Measurements from ENCODE around the gene IPCEF1. TPM values are rescaled to one million over a fixed set of nuclear protein-coding genes. Genes with fewer than 3 reads are reported as not detected.
"Not testable (repeated sequence)": the region's sequence is repeated elsewhere in the genome, so short reads cannot be mapped to it uniquely, and the experiment has no call there.

Gene IPCEF1
- total and polyA plus RNA-seq, 2 of the 4 experiments (the other 2 are of a cell fraction), result under 0.01 to 0.03 TPM

DNA sequence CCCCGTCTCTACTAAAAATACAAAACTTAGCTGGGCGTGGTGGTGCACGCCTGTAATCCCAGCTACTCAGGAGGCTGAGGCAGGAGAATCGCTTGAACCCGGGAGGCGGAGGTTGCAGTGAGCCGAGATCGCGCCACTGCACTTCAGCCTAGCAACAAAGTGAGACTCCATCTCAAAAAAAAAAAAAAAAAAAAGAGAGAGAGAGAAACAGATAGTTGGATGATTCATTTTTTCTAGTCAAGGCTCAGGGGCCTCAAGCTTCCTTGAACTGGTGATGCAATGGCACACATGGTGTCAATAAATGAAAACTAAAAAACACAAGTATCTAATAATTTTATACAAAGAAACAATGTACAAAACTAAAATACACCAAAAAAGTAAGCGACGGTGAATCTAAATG lies 115.5 kb downstream of the IPCEF1 start:
- H3K4me1 ChIP-seq (ENCODE audit: control insufficient read depth, insufficient read depth, low read length); H2AK9ac ChIP-seq (replicated peaks; ENCODE audit: low read depth, low read length, poor library complexity); H3K27me3 ChIP-seq (ENCODE audit: control insufficient read depth, insufficient read depth, low read length); H3K79me1 ChIP-seq (ENCODE audit: low read depth in 1 of 2, low read length in 2 of 2); intact Hi-C loops (cut with micrococcal nuclease); H2BK15ac ChIP-seq (ENCODE audit: low read depth, low read length); H3K9me3 ChIP-seq (ENCODE audit: control insufficient read depth, insufficient read depth, low read length); H4K8ac ChIP-seq (ENCODE audit: low read depth in 2 of 2, low read length in 2 of 2); H3K27ac ChIP-seq (ENCODE audit: insufficient read depth, low read length); H2AFZ ChIP-seq (replicated peaks; ENCODE audit: low read length, poor library complexity); H3K18ac ChIP-seq (ENCODE audit: low read depth, low read length); H3K4me3 ChIP-seq (ENCODE audit: insufficient read depth, low read depth, low read length); BruUV-seq (replicated peaks); H3K9me1 ChIP-seq (ENCODE audit: insufficient read depth, low read length); H3K36me3 ChIP-seq (ENCODE audit: control insufficient read depth, insufficient read depth, low read length); in situ Hi-C loops (cut with MboI; ENCODE audit: low sequenced_read_pairs); POLR2A ChIA-PET (ENCODE audit: unreplicated experiment); H2BK20ac ChIP-seq (ENCODE audit: low read depth, low read length); H4K5ac ChIP-seq (ENCODE audit: low read depth, low read length); H4K20me1 ChIP-seq (ENCODE audit: insufficient read depth, low read length); H3K56ac ChIP-seq (ENCODE audit: extremely low read depth, insufficient read depth, low read length); DNase-seq; H4K91ac ChIP-seq (ENCODE audit: insufficient read depth, low read depth, low read length); H3K4ac ChIP-seq (ENCODE audit: low read depth, low read length); H2BK120ac ChIP-seq (ENCODE audit: low read depth, low read length); H2AK5ac ChIP-seq (ENCODE audit: low read depth, low read length); H3K23ac ChIP-seq (ENCODE audit: low read depth, low read length); ATAC-seq (ENCODE audit: low read depth); H2BK5ac ChIP-seq (ENCODE audit: low read depth, low read length, poor library complexity, severe bottlenecking); H3K9ac ChIP-seq (ENCODE audit: low read depth, low read length); dilution Hi-C loops (cut with HindIII; ENCODE audit: low sequenced_read_pairs, unreplicated experiment); H3K4me2 ChIP-seq (ENCODE audit: low read depth, low read length); H3K14ac ChIP-seq (replicated peaks; ENCODE audit: low read depth, low read length): not testable (repeated sequence)
- CTCF ChIA-PET, result interaction anchor here (0.9 to 1.0 kb wide), 2 partner anchors 8 to 36 kb away, joined by 4 read pairs; no protein-coding TSS in a partner anchor
- WGBS, 2 experiments (ENCODE audit: extremely low coverage in 2 of 2, insufficient read length in 1 of 2), result 93% methylated on average over 2 of the region's 11 CpGs; no CpG with 5 or more reads in 1 of the 2 experiments
- TF ChIP-seq CEBPB (IDR thresholded peaks at IDR 0.05; ENCODE audit: low read depth, low read length), result 0 out of 2 replicates have a peak, but pooled peaks have one; percentile 19
